Astrocyte of the spinal cord (primary cell): ENCODE data around the gene NT5C2.

ENCODE experiments used
- DNase-seq: peaks from one replicate; pipeline ENCODE4 v3.0.0; 2011; ENCODE audit warnings: low read depth, low spot score
- H3K4me3 ChIP-seq: 2 replicates; pipeline ENCODE4 v1.5.1; 2011; ENCODE audit warnings: low read depth, mild to moderate bottlenecking, low read length, moderate library complexity
- CTCF ChIP-seq: IDR thresholded peaks from 2 replicates; pipeline ENCODE4 v1.5.1; 2012; ENCODE audit warnings: low read depth, mild to moderate bottlenecking, low read length, inconsistent platforms
- in situ Hi-C: cut with HindIII; loops from 2 replicates; pipeline ENCODE4 v1.10.0; 2017; ENCODE audit warnings: low sequenced_read_pairs

The NT5C2 gene

DNA sequence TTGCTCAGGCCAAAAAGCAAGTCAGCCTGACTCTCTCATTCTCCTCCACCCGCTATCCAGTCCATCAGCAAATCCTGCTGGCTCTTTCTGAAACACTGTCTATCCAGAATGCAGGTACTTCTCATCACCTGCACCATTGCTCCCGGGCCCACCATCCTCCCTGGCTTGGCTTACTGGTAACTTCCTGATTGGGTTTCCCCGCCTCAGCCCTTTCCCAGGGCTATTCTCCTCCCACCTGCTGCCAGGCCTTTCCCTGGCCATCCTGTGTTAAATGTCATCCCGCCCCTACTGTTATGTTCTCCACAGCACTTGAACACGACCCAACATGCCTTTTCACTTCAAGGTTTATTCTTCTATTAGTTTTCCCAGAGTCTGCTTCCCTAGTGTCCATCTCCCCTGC lies 150.9 kb downstream of the NT5C2 start:
- DNase-seq: no peak
- TF ChIP-seq CTCF: no peak
- no peak overlapping the region for H3K4me3 ChIP-seq
- in situ Hi-C loops: no loop called here

DNA sequence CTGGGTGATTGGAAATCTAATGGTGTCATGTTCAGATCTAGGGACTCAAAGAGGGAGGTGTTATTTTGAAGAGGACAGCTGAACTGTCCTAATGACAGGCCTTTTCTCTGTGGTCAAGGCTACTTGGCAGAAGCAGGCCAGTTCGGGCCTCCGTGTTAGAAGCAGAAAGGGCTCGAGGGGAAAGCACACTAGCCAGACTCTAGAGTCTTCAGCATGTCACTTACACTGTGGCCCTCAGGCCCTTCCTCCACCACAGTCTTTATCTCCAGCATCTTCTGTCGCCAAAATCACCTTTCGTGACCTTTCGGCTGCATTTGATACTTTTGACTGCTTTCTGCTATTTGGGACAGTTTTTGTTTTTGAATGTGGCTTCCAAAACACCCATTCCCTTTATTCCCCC lies 151.7 kb downstream of the NT5C2 start:
- no peak overlapping the region for H3K4me3 ChIP-seq
- no peak for TF ChIP-seq CTCF
- no peak for DNase-seq
- in situ Hi-C loops: no loop called here

DNA sequence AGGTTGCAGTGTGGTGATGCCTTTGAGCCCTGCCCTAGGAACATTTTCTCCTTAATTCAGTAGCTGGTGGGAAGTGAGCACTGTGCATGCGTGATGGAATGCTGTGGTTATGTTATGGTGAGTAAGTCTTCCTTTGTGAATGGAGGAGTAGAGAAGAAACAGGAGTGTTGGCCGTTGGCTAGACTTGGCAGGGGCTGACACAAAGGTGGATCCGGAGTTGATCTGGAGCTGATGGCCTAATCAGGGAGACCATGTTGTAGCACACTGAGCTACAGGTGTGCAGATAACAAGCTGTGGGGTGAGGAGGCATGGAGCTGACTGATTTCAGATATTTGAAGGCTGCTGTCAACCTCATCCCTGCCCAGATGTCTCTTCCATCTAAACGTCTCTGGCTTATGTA lies 152.7 kb downstream of the NT5C2 start:
- in situ Hi-C loops: no loop called here
- DNase-seq: peak; percentile 63
- H3K4me3 ChIP-seq: no peak overlapping the region
- TF ChIP-seq CTCF: no peak

DNA sequence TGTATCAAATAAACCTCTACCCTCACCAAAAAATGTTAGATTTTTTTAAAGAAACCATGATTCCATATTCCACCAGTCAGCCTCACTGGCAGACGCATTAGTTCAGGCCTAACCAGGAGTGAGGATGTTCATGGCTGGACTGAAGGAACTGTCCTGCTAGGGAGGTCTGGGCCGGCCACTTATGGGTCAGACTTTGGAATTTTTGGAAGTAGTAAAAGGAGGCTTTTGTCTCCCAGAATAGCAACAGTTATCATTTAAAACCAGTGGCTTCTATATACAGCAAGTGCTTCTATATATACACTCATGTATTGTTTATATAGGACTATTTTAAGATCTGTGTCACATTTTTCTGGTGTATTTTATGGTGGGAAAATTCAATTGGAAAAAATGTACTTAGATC lies 154.5 kb downstream of the NT5C2 start:
- no peak for DNase-seq
- in situ Hi-C loops: no loop called here
- TF ChIP-seq CTCF: no peak
- no peak overlapping the region for H3K4me3 ChIP-seq
